Right atrium auricular region (tissue), 2 donors: ENCODE measurements around the gene IRF3. TPM values are rescaled to one million over a fixed set of nuclear protein-coding genes. Genes with fewer than 3 reads are reported as not detected.
"Not testable (repeated sequence)": the region's sequence is repeated elsewhere in the genome, so short reads cannot be mapped to it uniquely, and the experiment has no call there.

Experiments used
- DNase-seq: peaks from one replicate; pipeline ENCODE4 v3.0.0-alpha.2; 2019; ENCODE audit warnings: low spot score
- H3K27ac ChIP-seq, 2 donors: fragments of 200-600 bp; sonication (generic); 1 replicate in 1 of 2; 2 replicates in 1 of 2; pipeline ENCODE4 v1.5.1; 2016 to 2019
- H3K27me3 ChIP-seq, 2 donors: fragments of 200-600 bp; sonication (generic); one replicate each; pipeline versions ENCODE4 v1.5.1 to v1.6.0; 2017 to 2019
- H3K36me3 ChIP-seq: fragments of 200-600 bp; sonication (generic); one replicate; pipeline ENCODE4 v1.5.1; 2016
- H3K4me1 ChIP-seq, 2 donors: fragments of 200-600 bp; sonication (generic); one replicate each; pipeline versions ENCODE4 v1.5.1 to v1.6.0; 2017 to 2019
- H3K4me3 ChIP-seq, 2 donors: fragments of 200-600 bp; sonication (generic); 1 replicate in 1 of 2; 2 replicates in 1 of 2; pipeline ENCODE4 v1.5.1; 2017 to 2019; ENCODE audit warnings: mild to moderate bottlenecking in 1 of 2, moderate library complexity in 1 of 2
- H3K9me3 ChIP-seq, 2 donors: fragments of 200-600 bp; sonication (generic); one replicate each; pipeline ENCODE4 v1.5.1; 2019
- CTCF ChIP-seq, 2 donors: fragments of 200-600 bp; sonication (generic); IDR thresholded peaks; one replicate each; pipeline ENCODE4 v1.5.1; 2019; ENCODE audit warnings: antibody characterized with exemption in 2 of 2
- total RNA-seq, 2 donors: library from RNA; depleted of rRNA; stranded (reverse); fragments of >200 nt; gene quantifications; one replicate each; pipeline ENCODE4 v1.1.0, GENCODE V29; 2016

The IRF3 gene
- total RNA-seq, 2 donors from 2014 or later, result 33.2 to 34.0 TPM

- TF ChIP-seq CTCF (IDR thresholded peaks at IDR 0.05), result no peak
- H3K27me3 ChIP-seq, result no peaks in the 10 kb centered on the region
- H3K4me1 ChIP-seq, result peaks cover 0 to 60% of the 10 kb centered on the region in 2 donors
- peak; percentile 92 for DNase-seq
- peaks cover 11% of the 10 kb centered on the region for H3K36me3 ChIP-seq
- peak overlapping the region; percentile 99 to 100 for H3K27ac ChIP-seq
- peak overlapping the region; percentile 74 to 96 for H3K4me3 ChIP-seq
- no peaks in the 10 kb centered on the region for H3K9me3 ChIP-seq
Observed at GRCh38 chr19:49637821-49638738, 27.6 kb downstream of the IRF3 start.

GRCh38 chr19:49636233-49636932 is 29.3 kb downstream of the IRF3 start:
- TF ChIP-seq CTCF (IDR thresholded peaks at IDR 0.05), result no peak
- peaks cover 11% of the 10 kb centered on the region for H3K36me3 ChIP-seq
- DNase-seq, result no peak
- no peaks in the 10 kb centered on the region for H3K9me3 ChIP-seq
- no peak overlapping the region for H3K4me3 ChIP-seq
- H3K4me1 ChIP-seq, result peaks cover 0 to 59% of the 10 kb centered on the region in 2 donors
- no peaks in the 10 kb centered on the region for H3K27me3 ChIP-seq
- peak overlapping the region; percentile 18 to 26 for H3K27ac ChIP-seq

GRCh38 chr19:49635530-49636232 is 30.0 kb downstream of the IRF3 start:
- H3K9me3 ChIP-seq, result no peaks in the 10 kb centered on the region
- H3K27me3 ChIP-seq, result no peaks in the 10 kb centered on the region
- H3K4me1 ChIP-seq, result peaks cover 0 to 58% of the 10 kb centered on the region in 2 donors
- no peak for TF ChIP-seq CTCF (IDR thresholded peaks at IDR 0.05)
- H3K36me3 ChIP-seq, result peaks cover 11% of the 10 kb centered on the region
- H3K4me3 ChIP-seq, result no peak overlapping the region
- DNase-seq, result no peak
- H3K27ac ChIP-seq, result peak overlapping the region; percentile 18 to 26

GRCh38 chr19:49633273-49633672 is 32.4 kb downstream of the IRF3 start:
- not testable (repeated sequence) for H3K27me3 ChIP-seq, H3K4me3 ChIP-seq, DNase-seq, H3K9me3 ChIP-seq, H3K27ac ChIP-seq
- Histone ChIP-seq H3K4me1 (peaks cover 0 to 53% of the 10 kb centered on the region in 2 donors), H3K36me3 (peaks cover 11% of the 10 kb centered on the region)

GRCh38 chr19:49632576-49632975 is 33.1 kb downstream of the IRF3 start:
- Histone ChIP-seq H3K27ac (no peak overlapping the region), H3K27me3 (no peaks in the 10 kb centered on the region), H3K4me3 (no peak overlapping the region), H3K36me3 (peaks cover 11% of the 10 kb centered on the region), H3K9me3 (no peaks in the 10 kb centered on the region), H3K4me1 (peaks cover 0 to 46% of the 10 kb centered on the region in 2 donors)
- no peak for TF ChIP-seq CTCF (IDR thresholded peaks at IDR 0.05)
- no peak for DNase-seq
